Immature natural killer cell (primary cell): Measurements from ENCODE around the gene C2CD4A. TPM values are rescaled to one million over a fixed set of nuclear protein-coding genes. Genes with fewer than 3 reads are reported as not detected.
"Not testable (repeated sequence)": the region's sequence is repeated elsewhere in the genome, so short reads cannot be mapped to it uniquely, and the experiment has no call there.

Experiments
- DNase-seq, 3 donors: peaks; one replicate each; pipeline ENCODE4 v3.0.0; 2022; ENCODE audit warnings: mixed read lengths in 1 of 3
- H3K27ac Mint-ChIP-seq, 6 donors: one replicate each; pipeline ENCODE4 v1.8.0; 2020; ENCODE audit warnings: mixed read lengths in 6 of 6, mild to moderate bottlenecking in 5 of 6, inconsistent platforms in 4 of 6, moderate library complexity in 3 of 6
- H3K27me3 Mint-ChIP-seq, 3 donors: one replicate each; pipeline ENCODE4 v1.8.0; 2020 to 2021; ENCODE audit warnings: low read depth in 3 of 3, mild to moderate bottlenecking in 3 of 3, mixed read lengths in 3 of 3, moderate library complexity in 3 of 3, inconsistent platforms in 1 of 3
- H3K36me3 Mint-ChIP-seq, 3 donors: one replicate each; pipeline ENCODE4 v1.8.0; 2020; ENCODE audit warnings: mixed read lengths in 3 of 3, inconsistent platforms in 2 of 3, mild to moderate bottlenecking in 2 of 3
- H3K4me1 Mint-ChIP-seq, 2 donors: one replicate each; pipeline ENCODE4 v1.8.0; 2020; ENCODE audit warnings: inconsistent platforms in 2 of 2, mild to moderate bottlenecking in 2 of 2, mixed read lengths in 2 of 2, moderate library complexity in 1 of 2
- H3K4me3 Mint-ChIP-seq, 5 donors: one replicate each; pipeline ENCODE4 v1.8.0; 2020; ENCODE audit warnings: mild to moderate bottlenecking in 5 of 5, mixed read lengths in 5 of 5, inconsistent platforms in 3 of 5, moderate library complexity in 3 of 5
- H3K9me3 Mint-ChIP-seq, 6 donors: one replicate each; pipeline ENCODE4 v1.8.0; 2020; ENCODE audit warnings: mild to moderate bottlenecking in 6 of 6, mixed read lengths in 6 of 6, inconsistent platforms in 4 of 6, moderate library complexity in 3 of 6
- polyA plus RNA-seq, 3 donors: library from polyadenylated mRNA; unstranded; fragments of 300-500 nt; fragmentation: Illumina TruSeq; gene quantifications; one replicate each; pipeline ENCODE4 v1.2.3, GENCODE V29; 2021

C2CD4A gene, protein sequence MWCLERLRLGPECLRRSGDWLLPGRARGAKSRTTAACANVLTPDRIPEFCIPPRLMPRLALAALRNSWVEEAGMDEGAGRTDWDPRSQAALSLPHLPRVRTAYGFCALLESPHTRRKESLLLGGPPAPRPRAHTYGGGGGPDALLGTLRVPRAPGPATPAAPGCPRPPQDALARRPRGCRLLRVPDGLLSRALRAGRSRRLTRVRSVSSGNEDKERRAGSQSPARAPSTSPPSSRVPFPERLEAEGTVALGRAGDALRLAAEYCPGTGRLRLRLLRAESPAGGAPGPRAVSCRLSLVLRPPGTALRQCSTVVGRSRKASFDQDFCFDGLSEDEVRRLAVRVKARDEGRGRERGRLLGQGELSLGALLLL
- polyA plus RNA-seq, result not detected

DNA sequence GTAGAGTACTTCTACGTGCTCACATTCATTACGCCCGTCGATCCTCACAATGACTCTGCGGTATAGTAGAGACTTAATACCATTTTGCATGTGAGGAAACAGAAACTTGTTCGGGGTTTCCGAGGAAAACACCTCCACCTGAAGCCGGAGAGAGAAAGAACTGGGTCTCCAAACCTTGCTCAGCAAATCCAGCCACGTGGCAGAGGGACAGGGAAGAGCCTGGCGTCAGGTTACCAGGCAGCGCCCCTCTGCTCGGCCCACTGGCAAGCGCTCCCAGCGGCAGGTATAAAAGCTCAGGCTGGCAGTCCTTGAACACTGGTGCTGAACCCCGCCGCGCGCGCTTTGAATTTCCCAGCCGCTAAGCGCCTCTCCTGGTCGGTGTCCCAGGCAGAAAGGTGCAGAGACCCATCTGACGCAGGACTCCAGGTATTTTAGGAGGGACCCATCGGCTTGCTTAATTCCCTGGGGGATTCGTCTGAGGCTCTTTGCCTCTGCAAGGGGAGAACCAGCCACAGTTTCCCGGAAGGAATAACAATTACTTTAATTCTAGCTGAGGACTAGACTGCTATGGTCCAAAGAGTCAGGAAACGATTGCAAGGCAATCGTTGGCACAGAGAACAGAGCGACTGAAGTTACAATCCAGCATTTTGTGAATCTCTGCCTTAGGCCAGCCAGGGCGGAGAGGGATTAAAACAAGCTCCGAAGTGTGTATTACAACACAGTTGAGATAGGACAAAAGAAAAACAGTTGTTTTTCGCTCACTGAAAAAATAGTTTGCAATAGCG is at the start of gene C2CD4A:
TSS of gene C2CD4A (plus strand) at position 315 of the 785 bp plus-strand sequence. CDS start 637 bp downstream, outside the sequence.
- DNase-seq, result peak; percentile 22 to 32 (median 26)
- H3K27me3 Mint-ChIP-seq, result peaks cover 11 to 26% (median 17%) of the 10 kb centered on the region in 3 donors
- peak within 1 kb of the TSS in 2 of 6 donors; percentile 18 to 23 for H3K27ac Mint-ChIP-seq

DNA sequence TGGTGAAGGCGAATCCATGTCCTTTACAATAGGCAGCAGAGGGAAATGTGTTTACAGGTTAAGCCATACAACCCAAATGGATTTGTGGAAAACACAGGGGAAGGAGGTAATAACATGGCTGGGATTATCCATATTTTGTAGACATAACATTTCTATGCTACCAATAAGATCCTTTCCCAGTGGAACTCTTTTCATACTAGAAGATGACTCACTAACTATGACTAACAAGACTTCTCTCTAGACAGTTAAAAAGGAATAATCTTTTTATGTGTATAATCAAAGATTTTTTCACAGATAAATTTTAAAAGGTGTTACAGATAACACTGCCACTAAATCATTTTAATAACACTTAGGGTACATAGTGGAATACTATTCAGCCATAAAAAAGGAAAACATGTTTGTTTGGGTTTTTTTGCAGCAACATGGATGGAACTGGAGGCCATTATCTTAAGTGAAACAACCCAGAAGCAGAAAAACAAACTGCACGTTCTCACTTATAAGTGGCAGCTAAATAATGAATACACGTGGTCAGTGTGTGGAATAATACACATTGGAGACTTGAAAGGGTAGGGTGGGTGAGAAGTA is 46.1 kb upstream of the C2CD4A start:
- Mint-ChIP-seq H3K4me1 (peaks cover 0 to 12% of the 10 kb centered on the region in 2 donors), H3K9me3 (no peaks in the 10 kb centered on the region), H3K4me3 (no peak overlapping the region), H3K27ac (no peak overlapping the region), H3K27me3 (peaks cover 0 to 2% (median 0%) of the 10 kb centered on the region in 3 donors), H3K36me3 (peaks cover 22 to 48% (median 37%) of the 10 kb centered on the region in 3 donors)
- DNase-seq, result no peak

More for the DNA sequence above, at the start of gene C2CD4A:
- H3K4me3 Mint-ChIP-seq, result peak within 1 kb of the TSS; percentile 87 to 96 (median 90)
- no peaks in the 10 kb centered on the region for H3K9me3 Mint-ChIP-seq
- peaks cover 0 to 3% (median 0%) of the 10 kb centered on the region in 3 donors for H3K36me3 Mint-ChIP-seq
- H3K4me1 Mint-ChIP-seq, result peaks cover 21 to 27% of the 10 kb centered on the region in 2 donors

DNA sequence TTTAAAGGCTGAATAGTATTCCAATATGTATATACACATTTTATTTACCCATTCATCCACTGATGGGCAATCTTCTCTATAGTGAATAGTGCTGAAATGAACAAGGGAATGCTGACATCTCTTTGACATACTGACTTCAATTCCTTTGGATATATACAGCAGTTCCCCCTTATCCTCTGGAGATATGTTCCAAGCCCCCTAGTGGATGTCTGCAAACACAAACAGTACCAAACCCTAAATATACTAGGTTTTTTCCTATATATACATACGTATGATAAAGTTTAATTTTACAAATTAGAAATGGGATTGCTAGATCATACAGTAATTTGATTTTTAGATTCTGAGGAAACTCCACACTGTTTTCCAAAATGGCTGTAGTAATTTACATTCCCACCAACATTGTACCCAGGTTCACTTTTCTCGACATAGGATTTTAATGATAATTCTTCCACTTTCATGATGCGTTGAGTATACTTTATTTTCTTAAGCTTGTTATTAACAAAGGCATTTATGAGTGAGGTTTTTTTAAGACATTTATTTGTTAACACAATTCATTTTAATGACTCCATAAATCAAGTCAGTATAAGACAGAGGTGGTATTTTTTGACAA is 44.7 kb upstream of the C2CD4A start:
- H3K36me3 Mint-ChIP-seq, result peaks cover 22 to 48% (median 40%) of the 10 kb centered on the region in 3 donors
- H3K27me3 Mint-ChIP-seq, result no peaks in the 10 kb centered on the region
- H3K4me3 Mint-ChIP-seq, result no peak overlapping the region
- H3K27ac Mint-ChIP-seq, result no peak overlapping the region
- H3K4me1 Mint-ChIP-seq, result peaks cover 0 to 20% of the 10 kb centered on the region in 2 donors
- DNase-seq, result no peak
- H3K9me3 Mint-ChIP-seq, result no peaks in the 10 kb centered on the region

GRCh38 chr15:62026487-62027262 is 40.1 kb upstream of the C2CD4A start:
- no peak overlapping the region for H3K4me3 Mint-ChIP-seq
- peaks cover 18 to 31% (median 20%) of the 10 kb centered on the region in 3 donors for H3K36me3 Mint-ChIP-seq
- H3K27me3 Mint-ChIP-seq, result peaks cover 0 to 1% (median 0%) of the 10 kb centered on the region in 3 donors
- no peak overlapping the region for H3K27ac Mint-ChIP-seq
- peaks cover 2 to 31% of the 10 kb centered on the region in 2 donors for H3K4me1 Mint-ChIP-seq
- no peaks in the 10 kb centered on the region for H3K9me3 Mint-ChIP-seq
- no peak for DNase-seq

DNA sequence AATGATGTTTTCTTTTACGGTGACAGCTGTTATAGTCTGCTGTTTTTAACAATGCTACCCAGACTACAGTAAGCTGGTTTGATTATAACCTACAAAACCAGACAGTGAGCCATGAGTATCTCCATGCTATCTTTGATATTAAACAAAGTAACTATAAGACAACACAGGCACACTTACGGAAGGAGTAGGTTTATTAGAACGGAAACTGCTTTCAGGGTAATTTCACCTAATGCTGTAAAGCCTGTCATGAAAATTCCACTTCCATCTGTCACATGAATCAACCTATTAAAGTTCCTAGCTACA is 39.6 kb upstream of the C2CD4A start:
- H3K4me3 Mint-ChIP-seq, result no peak overlapping the region
- peaks cover 13 to 25% (median 20%) of the 10 kb centered on the region in 3 donors for H3K36me3 Mint-ChIP-seq
- H3K27me3 Mint-ChIP-seq, result peaks cover 0 to 1% (median 0%) of the 10 kb centered on the region in 3 donors
- H3K4me1 Mint-ChIP-seq, result peaks cover 2 to 31% of the 10 kb centered on the region in 2 donors
- no peaks in the 10 kb centered on the region for H3K9me3 Mint-ChIP-seq
- no peak for DNase-seq
- H3K27ac Mint-ChIP-seq, result no peak overlapping the region

GRCh38 chr15:62027916-62028315 is 38.9 kb upstream of the C2CD4A start:
- Mint-ChIP-seq H3K4me3 (no peak overlapping the region), H3K36me3 (peaks cover 11 to 25% (median 20%) of the 10 kb centered on the region in 3 donors)

GRCh38 chr15:62035256-62035924 is 31.4 kb upstream of the C2CD4A start:
- peaks cover 0 to 2% (median 0%) of the 10 kb centered on the region in 3 donors for H3K27me3 Mint-ChIP-seq
- no peaks in the 10 kb centered on the region for H3K9me3 Mint-ChIP-seq
- H3K36me3 Mint-ChIP-seq, result peaks cover 19 to 40% (median 25%) of the 10 kb centered on the region in 3 donors
- peak overlapping the region in 2 of 6 donors; percentile 0 to 22 for H3K27ac Mint-ChIP-seq
- H3K4me1 Mint-ChIP-seq, result peaks cover 3 to 40% of the 10 kb centered on the region in 2 donors
- DNase-seq, result no peak
- no peak overlapping the region for H3K4me3 Mint-ChIP-seq

More at GRCh38 chr15:62027916-62028315, 38.9 kb upstream of the C2CD4A start:
- no peaks in the 10 kb centered on the region for H3K9me3 Mint-ChIP-seq
- H3K27me3 Mint-ChIP-seq, result peaks cover 0 to 1% (median 0%) of the 10 kb centered on the region in 3 donors
- peaks cover 2 to 31% of the 10 kb centered on the region in 2 donors for H3K4me1 Mint-ChIP-seq
- no peak overlapping the region for H3K27ac Mint-ChIP-seq
- DNase-seq, result no peak

- H3K27ac Mint-ChIP-seq, result peak overlapping the region; percentile 59 to 90 (median 80)
- H3K4me3 Mint-ChIP-seq, result peak overlapping the region; percentile 51 to 62 (median 53)
- no peak for DNase-seq
- H3K36me3 Mint-ChIP-seq, result peaks cover 3% of the 10 kb centered on the region in 3 donors
- H3K9me3 Mint-ChIP-seq, result no peaks in the 10 kb centered on the region
- H3K4me1 Mint-ChIP-seq, result peaks cover 32 to 57% of the 10 kb centered on the region in 2 donors
- no peaks in the 10 kb centered on the region for H3K27me3 Mint-ChIP-seq
Observed at GRCh38 chr15:62046078-62046743, 20.6 kb upstream of the C2CD4A start.

DNA sequence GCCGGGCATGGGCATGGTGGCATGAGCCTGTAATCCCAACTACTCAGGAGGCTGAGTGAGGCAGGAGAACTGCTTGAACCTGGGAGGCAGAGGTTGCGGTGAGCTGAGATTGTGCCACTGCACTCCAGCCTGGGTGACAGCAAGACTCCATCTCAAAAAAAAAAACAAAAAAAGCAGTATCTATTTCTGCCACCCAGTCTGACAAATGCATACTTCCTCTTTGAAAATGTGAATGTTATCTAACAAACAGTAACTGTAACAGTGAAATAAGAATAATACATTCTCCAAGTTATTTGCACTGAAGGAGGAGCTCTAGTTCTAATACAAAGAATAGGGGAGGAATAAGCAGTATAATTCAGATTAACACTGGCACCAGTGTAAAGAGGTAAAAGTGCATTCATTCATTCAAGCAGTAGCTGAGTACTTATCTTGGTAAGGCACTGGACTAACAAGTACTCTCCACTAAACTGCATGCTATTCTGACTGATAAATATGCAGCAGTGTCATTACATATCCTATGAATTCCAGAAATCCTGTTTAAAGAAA is 19.4 kb upstream of the C2CD4A start:
- H3K4me1 Mint-ChIP-seq, result peaks cover 37 to 68% of the 10 kb centered on the region in 2 donors
- H3K36me3 Mint-ChIP-seq, result peaks cover 3% of the 10 kb centered on the region in 3 donors
- peak overlapping the region in 4 of 6 donors; percentile 13 to 70 (median 62) for H3K27ac Mint-ChIP-seq
- no peaks in the 10 kb centered on the region for H3K9me3 Mint-ChIP-seq
- H3K4me3 Mint-ChIP-seq, result no peak overlapping the region
- H3K27me3 Mint-ChIP-seq, result no peaks in the 10 kb centered on the region
- DNase-seq, result no peak

DNA sequence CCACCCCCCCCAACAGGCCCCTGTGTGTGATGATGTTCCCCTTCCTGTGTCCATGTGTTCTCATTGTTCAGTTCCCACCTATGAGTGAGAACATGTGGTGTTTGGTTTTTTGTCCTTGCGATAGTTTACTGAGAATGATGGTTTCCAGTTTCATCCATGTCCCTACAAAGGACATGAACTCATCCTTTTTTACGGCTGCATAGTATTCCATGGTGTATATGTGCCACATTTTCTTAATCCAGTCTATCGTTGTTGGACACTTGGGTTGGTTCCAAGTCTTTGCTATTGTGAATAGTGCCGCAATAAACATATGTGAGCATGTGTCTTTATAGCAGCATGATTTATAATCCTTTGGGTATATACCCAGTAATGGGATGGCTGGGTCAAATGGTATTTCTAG is 18.5 kb upstream of the C2CD4A start:
- H3K36me3 Mint-ChIP-seq, H3K4me3 Mint-ChIP-seq, H3K9me3 Mint-ChIP-seq, H3K27ac Mint-ChIP-seq, H3K27me3 Mint-ChIP-seq, DNase-seq: not testable (repeated sequence)
- peaks cover 42 to 76% of the 10 kb centered on the region in 2 donors for H3K4me1 Mint-ChIP-seq

DNA sequence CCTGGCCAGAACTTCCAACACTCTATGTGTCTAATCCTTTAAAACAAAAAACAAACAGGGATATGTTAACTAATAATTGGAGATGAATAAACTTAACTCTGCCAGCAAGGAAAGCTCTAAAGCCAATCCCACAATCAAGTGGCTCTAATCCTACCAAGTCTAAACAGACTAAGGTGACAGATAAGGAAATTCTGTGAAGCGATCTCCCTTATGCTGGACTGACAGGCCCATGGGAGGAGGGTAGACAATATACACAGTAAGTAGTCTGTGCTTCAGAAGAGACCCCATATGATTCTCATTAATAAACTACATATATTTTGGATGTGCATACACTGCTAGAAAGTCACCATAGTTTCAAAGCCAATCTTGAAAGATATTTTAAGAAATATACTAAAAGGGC is 16.7 kb upstream of the C2CD4A start:
- no peaks in the 10 kb centered on the region for H3K27me3 Mint-ChIP-seq
- peaks cover 3% of the 10 kb centered on the region in 3 donors for H3K36me3 Mint-ChIP-seq
- H3K27ac Mint-ChIP-seq, result peak overlapping the region in 3 of 6 donors; percentile 2 to 64 (median 53)
- H3K4me3 Mint-ChIP-seq, result no peak overlapping the region
- no peaks in the 10 kb centered on the region for H3K9me3 Mint-ChIP-seq
- peaks cover 56 to 84% of the 10 kb centered on the region in 2 donors for H3K4me1 Mint-ChIP-seq
- DNase-seq, result no peak

GRCh38 chr15:62051166-62051565 is 15.6 kb upstream of the C2CD4A start:
- Mint-ChIP-seq H3K9me3 (no peaks in the 10 kb centered on the region), H3K4me1 (peaks cover 52 to 84% of the 10 kb centered on the region in 2 donors), H3K36me3 (peaks cover 3% of the 10 kb centered on the region in 3 donors), H3K27ac (peak overlapping the region in 3 of 6 donors; percentile 1 to 43 (median 31)), H3K4me3 (no peak overlapping the region), H3K27me3 (no peaks in the 10 kb centered on the region)
- DNase-seq, result no peak
